ENCODE data around the gene STKLD1.

Gene STKLD1

DNA sequence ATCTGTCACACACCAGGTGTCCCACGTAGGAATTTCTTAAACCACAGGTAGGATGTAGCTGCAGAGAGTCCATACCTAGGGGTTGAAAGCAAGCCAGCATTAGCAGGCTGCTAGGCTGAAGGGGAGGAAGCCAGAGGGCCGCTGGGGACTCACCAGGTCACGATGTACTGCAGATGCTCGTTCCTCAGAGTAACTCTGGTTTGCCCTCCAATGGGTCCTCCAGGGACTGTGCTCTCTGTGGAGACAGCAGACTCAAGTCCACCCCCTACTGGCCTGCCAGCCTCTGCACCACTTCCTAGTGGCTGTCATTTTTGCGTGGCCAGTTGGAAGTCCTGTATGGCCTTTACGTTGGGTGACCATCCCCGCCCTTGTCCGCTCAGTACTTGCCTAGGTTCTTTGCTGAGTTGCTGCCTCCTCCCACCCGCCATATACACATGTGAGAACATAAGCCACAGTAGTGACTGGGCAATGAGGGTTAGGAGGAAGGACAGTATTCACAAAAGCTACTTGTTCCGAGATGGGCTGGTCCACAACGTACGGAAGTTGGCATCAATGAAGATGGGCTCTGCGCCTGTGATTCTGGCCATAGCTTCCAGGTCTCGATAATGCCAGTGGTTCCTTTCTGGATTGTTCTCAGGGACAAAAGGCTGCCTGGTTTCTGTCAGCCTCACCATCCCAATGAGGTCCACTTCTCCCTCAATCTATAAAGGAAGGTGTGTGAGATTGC, 24.1 kb upstream of the STKLD1 start:
- H3K9me3 ChIP-seq (ENCODE audit: insufficient read depth, low read depth, low read length) = no peaks in the 10 kb centered on the region
- H3K36me3 ChIP-seq (ENCODE audit: insufficient read depth, low read length) = peaks cover 38% of the 10 kb centered on the region
- H3K4me2 ChIP-seq (ENCODE audit: low read depth, low read length, poor library complexity, severe bottlenecking) = no peak overlapping the region
- TF ChIP-seq EZH2phosphoT487 (IDR thresholded peaks at IDR 0.05; ENCODE audit: borderline replicate concordance) = no peak
- TF ChIP-seq, protein P1, sequence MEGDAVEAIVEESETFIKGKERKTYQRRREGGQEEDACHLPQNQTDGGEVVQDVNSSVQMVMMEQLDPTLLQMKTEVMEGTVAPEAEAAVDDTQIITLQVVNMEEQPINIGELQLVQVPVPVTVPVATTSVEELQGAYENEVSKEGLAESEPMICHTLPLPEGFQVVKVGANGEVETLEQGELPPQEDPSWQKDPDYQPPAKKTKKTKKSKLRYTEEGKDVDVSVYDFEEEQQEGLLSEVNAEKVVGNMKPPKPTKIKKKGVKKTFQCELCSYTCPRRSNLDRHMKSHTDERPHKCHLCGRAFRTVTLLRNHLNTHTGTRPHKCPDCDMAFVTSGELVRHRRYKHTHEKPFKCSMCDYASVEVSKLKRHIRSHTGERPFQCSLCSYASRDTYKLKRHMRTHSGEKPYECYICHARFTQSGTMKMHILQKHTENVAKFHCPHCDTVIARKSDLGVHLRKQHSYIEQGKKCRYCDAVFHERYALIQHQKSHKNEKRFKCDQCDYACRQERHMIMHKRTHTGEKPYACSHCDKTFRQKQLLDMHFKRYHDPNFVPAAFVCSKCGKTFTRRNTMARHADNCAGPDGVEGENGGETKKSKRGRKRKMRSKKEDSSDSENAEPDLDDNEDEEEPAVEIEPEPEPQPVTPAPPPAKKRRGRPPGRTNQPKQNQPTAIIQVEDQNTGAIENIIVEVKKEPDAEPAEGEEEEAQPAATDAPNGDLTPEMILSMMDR (conservative IDR thresholded peaks at IDR 0.05; ENCODE audit: low read length) = peak; percentile 70
- H3K4me3 ChIP-seq (ENCODE audit: low read length, poor library complexity, severe bottlenecking) = no peak overlapping the region
- peaks cover 11% of the 10 kb centered on the region; the same call in 1 of the 2 replicates for H3F3A ChIP-seq (ENCODE audit: low read depth)
- no peaks in the 10 kb centered on the region for H3K9me2 ChIP-seq (replicated peaks; ENCODE audit: low read depth, low read length)
- H4K20me1 ChIP-seq (ENCODE audit: insufficient read depth, low read length, poor library complexity, severe bottlenecking) = peaks cover 49% of the 10 kb centered on the region
- no peak overlapping the region for H3K9ac ChIP-seq (ENCODE audit: low read depth, low read length, poor library complexity, severe bottlenecking)
- peaks cover 67% of the 10 kb centered on the region for H3K79me2 ChIP-seq (ENCODE audit: insufficient read depth, low read length)
- peaks cover 21% of the 10 kb centered on the region for H3K4me1 ChIP-seq (ENCODE audit: insufficient read depth, low read length, poor library complexity, severe bottlenecking)
- H2AFZ ChIP-seq (ENCODE audit: low read length) = no peak overlapping the region
- H3K27me3 ChIP-seq (ENCODE audit: insufficient read depth, low read length, poor library complexity, severe bottlenecking) = peaks cover 8% of the 10 kb centered on the region

DNA sequence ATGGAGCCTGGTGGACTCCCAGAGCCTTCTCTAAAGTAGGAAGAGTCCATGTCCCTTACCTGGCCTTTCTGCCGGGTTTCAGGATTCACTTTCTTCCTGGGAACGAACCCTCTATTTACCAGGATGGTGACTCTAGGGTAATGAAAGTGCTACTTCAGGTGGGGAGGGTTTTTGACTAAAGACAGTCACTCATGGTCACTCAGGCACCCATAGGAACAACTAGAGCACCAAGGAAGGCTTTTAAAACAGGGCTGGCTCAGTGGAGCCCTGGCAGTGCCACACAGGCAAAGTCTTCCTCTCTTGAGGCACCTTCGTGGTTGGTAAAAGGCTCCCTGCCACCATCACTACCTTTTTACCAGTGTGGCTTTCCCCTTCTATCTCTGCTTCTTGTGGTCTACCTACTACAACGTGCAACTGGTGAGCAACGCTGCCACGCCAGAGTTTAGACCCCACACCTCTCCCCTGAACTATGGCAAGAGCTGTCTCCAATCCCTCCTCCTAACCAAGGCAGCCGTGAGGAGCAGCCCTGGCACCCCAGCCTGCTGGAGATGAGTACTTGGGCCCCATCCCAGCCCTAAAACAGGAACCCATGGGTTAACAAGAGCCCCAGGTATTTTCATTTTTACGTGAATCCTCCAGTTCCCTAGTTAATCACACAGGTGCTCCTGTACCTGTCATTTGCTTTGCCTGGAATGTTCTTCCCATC, 23.4 kb upstream of the STKLD1 start:
- no peaks in the 10 kb centered on the region for H3K9me3 ChIP-seq (ENCODE audit: insufficient read depth, low read depth, low read length)
- H2AFZ ChIP-seq (ENCODE audit: low read length) = no peak overlapping the region
- H3K9me2 ChIP-seq (replicated peaks; ENCODE audit: low read depth, low read length) = no peaks in the 10 kb centered on the region
- peaks cover 23% of the 10 kb centered on the region for H3K4me1 ChIP-seq (ENCODE audit: insufficient read depth, low read length, poor library complexity, severe bottlenecking)
- no peak overlapping the region for H3K9ac ChIP-seq (ENCODE audit: low read depth, low read length, poor library complexity, severe bottlenecking)
- no peak overlapping the region for H3K4me2 ChIP-seq (ENCODE audit: low read depth, low read length, poor library complexity, severe bottlenecking)
- H3K4me3 ChIP-seq (ENCODE audit: low read length, poor library complexity, severe bottlenecking) = no peak overlapping the region
- H3F3A ChIP-seq (ENCODE audit: low read depth) = peaks cover 11% of the 10 kb centered on the region; the same call in 1 of the 2 replicates
- H3K27me3 ChIP-seq (ENCODE audit: insufficient read depth, low read length, poor library complexity, severe bottlenecking) = peaks cover 8% of the 10 kb centered on the region
- H3K79me2 ChIP-seq (ENCODE audit: insufficient read depth, low read length) = peaks cover 69% of the 10 kb centered on the region
- H3K36me3 ChIP-seq (ENCODE audit: insufficient read depth, low read length) = peaks cover 38% of the 10 kb centered on the region
- H4K20me1 ChIP-seq (ENCODE audit: insufficient read depth, low read length, poor library complexity, severe bottlenecking) = peaks cover 49% of the 10 kb centered on the region
- TF ChIP-seq, protein P1 (conservative IDR thresholded peaks at IDR 0.05; ENCODE audit: low read length) = no peak
- no peak for TF ChIP-seq EZH2phosphoT487 (IDR thresholded peaks at IDR 0.05; ENCODE audit: borderline replicate concordance)

DNA sequence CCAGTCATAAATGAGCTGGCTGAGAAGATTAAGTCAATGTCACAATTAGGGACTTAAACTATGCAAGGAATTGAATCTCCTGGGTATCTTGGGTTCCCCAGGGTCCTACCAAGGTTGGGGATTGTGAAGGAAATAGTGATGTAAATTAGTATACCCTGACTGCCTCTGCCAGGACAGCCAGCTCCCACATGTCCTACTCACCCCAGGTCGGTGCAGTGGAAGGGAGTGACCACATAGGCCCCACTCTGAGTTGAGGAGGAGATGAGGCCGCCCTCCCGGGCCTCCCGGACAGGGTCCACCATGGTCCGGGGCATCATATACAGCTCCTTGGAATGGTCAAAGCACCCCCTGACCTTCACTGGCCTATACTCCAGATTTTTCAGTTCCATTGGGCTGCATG, 22.6 kb upstream of the STKLD1 start:
- Histone ChIP-seq H3K4me3 (ENCODE audit: low read length, poor library complexity, severe bottlenecking) (no peak overlapping the region), H3K4me1 (ENCODE audit: insufficient read depth, low read length, poor library complexity, severe bottlenecking) (peaks cover 23% of the 10 kb centered on the region), H2AFZ (ENCODE audit: low read length) (no peak overlapping the region), H3F3A (ENCODE audit: low read depth) (peaks cover 11% of the 10 kb centered on the region; the same call in 1 of the 2 replicates), H3K9me3 (ENCODE audit: insufficient read depth, low read depth, low read length) (no peaks in the 10 kb centered on the region), H3K9me2 (replicated peaks; ENCODE audit: low read depth, low read length) (no peaks in the 10 kb centered on the region), H3K79me2 (ENCODE audit: insufficient read depth, low read length) (peaks cover 71% of the 10 kb centered on the region), H3K9ac (ENCODE audit: low read depth, low read length, poor library complexity, severe bottlenecking) (no peak overlapping the region), H4K20me1 (ENCODE audit: insufficient read depth, low read length, poor library complexity, severe bottlenecking) (peaks cover 49% of the 10 kb centered on the region), H3K4me2 (ENCODE audit: low read depth, low read length, poor library complexity, severe bottlenecking) (no peak overlapping the region), H3K27me3 (ENCODE audit: insufficient read depth, low read length, poor library complexity, severe bottlenecking) (peaks cover 2% of the 10 kb centered on the region), H3K36me3 (ENCODE audit: insufficient read depth, low read length) (peaks cover 38% of the 10 kb centered on the region)
- no peak for TF ChIP-seq EZH2phosphoT487 (IDR thresholded peaks at IDR 0.05; ENCODE audit: borderline replicate concordance)
- TF ChIP-seq, protein P1 (conservative IDR thresholded peaks at IDR 0.05; ENCODE audit: low read length) = no peak

Measured in Loucy (cell line).